Thymus (tissue), 14 donors: Measurements from ENCODE around the gene SLC4A5. TPM values are rescaled to one million over a fixed set of nuclear protein-coding genes. Genes with fewer than 3 reads are reported as not detected.
A peak's percentile ranks its signal among the peaks of the same experiment; 100 is the strongest.

ENCODE experiments used
- DNase-seq, 9 donors: peaks; one replicate each; pipeline ENCODE4 v3.0.0-alpha.2; 2013; ENCODE audit warnings: low spot score in 9 of 9, low read depth in 6 of 9, missing footprints in 1 of 9
- H3K27ac ChIP-seq, 2 donors: one replicate each; pipeline ENCODE4 v1.5.1; 2013; ENCODE audit warnings: control low read depth in 1 of 2, low read depth in 1 of 2, low read length in 1 of 2, mild to moderate bottlenecking in 1 of 2, moderate library complexity in 1 of 2
- H3K27me3 ChIP-seq, 2 donors: one replicate each; pipeline ENCODE4 v1.5.1; 2013; ENCODE audit warnings: low read length in 1 of 2; ENCODE audit not compliant: control insufficient read depth in 2 of 2, insufficient read depth in 1 of 2
- H3K36me3 ChIP-seq, 2 donors: one replicate each; pipeline ENCODE4 v1.5.1; 2013; ENCODE audit warnings: low read length in 1 of 2, mild to moderate bottlenecking in 1 of 2, moderate library complexity in 1 of 2; ENCODE audit not compliant: control insufficient read depth in 2 of 2, insufficient read depth in 2 of 2
- H3K4me1 ChIP-seq, 2 donors: one replicate each; pipeline ENCODE4 v1.5.1; 2013; ENCODE audit warnings: low read length in 2 of 2; ENCODE audit not compliant: control insufficient read depth in 2 of 2, insufficient read depth in 2 of 2
- H3K4me3 ChIP-seq, 2 donors: one replicate each; pipeline ENCODE4 v1.5.1; 2013; ENCODE audit warnings: low read length in 2 of 2, control low read depth in 1 of 2, mild to moderate bottlenecking in 1 of 2
- H3K9me3 ChIP-seq, 2 donors: one replicate each; pipeline ENCODE4 v1.5.1; 2013; ENCODE audit warnings: low read length in 1 of 2, mild to moderate bottlenecking in 1 of 2; ENCODE audit not compliant: control insufficient read depth in 2 of 2, insufficient read depth in 1 of 2
- WGBS: extraction: QIAGEN DNeasy Blood & Tissue Kit; methylation state at CpG from one replicate; pipeline ENCODE4 v1.1.7; 2013; 5-methylcytosine and 5-hydroxymethylcytosine counted together
- long read RNA-seq, 10 donors: transcript quantifications; one replicate each; lab custom pipeline, GENCODE V29; 2026
- polyA plus RNA-seq: library from polyadenylated mRNA; stranded (reverse); fragments of 200-250 nt; gene quantifications from one replicate; pipeline ENCODE4 v1.2.3, GENCODE V29; 2013
- total RNA-seq: library from RNA; stranded (reverse); fragments of 120-200 nt; gene quantifications from one replicate; pipeline ENCODE4 v1.2.4, GENCODE V29; 2013
- donor health status: healthy.

Gene SLC4A5
- total RNA-seq (0.85 TPM), polyA plus RNA-seq (2.5 TPM)
- long read RNA-seq, donor 1 = 0 reads
- long read RNA-seq, donor 2 = 0 reads
- long read RNA-seq, donor 3 = 0 reads
- long read RNA-seq, donor 4 = 0 reads
- long read RNA-seq, donor 5 = 0 reads
- long read RNA-seq, donor 6 = 0 reads
- long read RNA-seq, donor 7 = 0 reads
- long read RNA-seq, donor 8 = 0 reads
- long read RNA-seq, donor 9 = 0 reads
- long read RNA-seq, donor 10 = 0 reads

- WGBS = 94% methylated on average over 2 of the region's 2 CpGs
- Histone ChIP-seq H3K4me3 (no peak within 1 kb of the TSS), H3K36me3 (no peaks in the 10 kb centered on the region), H3K4me1 (no peaks in the 10 kb centered on the region), H3K9me3 (no peaks in the 10 kb centered on the region), H3K27ac (no peak within 1 kb of the TSS), H3K27me3 (peaks cover 0 to 3% of the 10 kb centered on the region in 2 donors)
- no peak for DNase-seq
These were observed at the start of gene SLC4A5 for GRCh38 chr2:74343316-74343715. Gene SLC4A5 (minus strand): TSS chr2:74343416. CDS start chr2:74315023, 28,393 bp downstream.

GRCh38 chr2:74392449-74392743 lies 49.2 kb upstream of the SLC4A5 start:
- no peaks in the 10 kb centered on the region for H3K9me3 ChIP-seq
- H3K36me3 ChIP-seq = no peaks in the 10 kb centered on the region
- no peak for DNase-seq
- WGBS = 87% methylated on average over 13 of the region's 13 CpGs
- H3K4me3 ChIP-seq = no peak overlapping the region
- peaks cover 0 to 2% of the 10 kb centered on the region in 2 donors for H3K27me3 ChIP-seq
- no peak overlapping the region for H3K27ac ChIP-seq
- peaks cover 8 to 9% of the 10 kb centered on the region in 2 donors for H3K4me1 ChIP-seq

- Histone ChIP-seq H3K4me1 (peaks cover 8 to 9% of the 10 kb centered on the region in 2 donors), H3K27ac (peak overlapping the region; percentile 64 to 82), H3K27me3 (peaks cover 0 to 2% of the 10 kb centered on the region in 2 donors), H3K9me3 (no peaks in the 10 kb centered on the region), H3K4me3 (peak overlapping the region; percentile 83 to 84), H3K36me3 (no peaks in the 10 kb centered on the region)
- peak; percentile 83 to 97 (median 90) for DNase-seq
- WGBS = 2% methylated on average over 62 of the region's 62 CpGs
These were observed 48.6 kb upstream of the SLC4A5 start for GRCh38 chr2:74391580-74392448.

- peak in 3 of 9 donors; percentile 18 to 35 (median 20) for DNase-seq
- Histone ChIP-seq H3K27me3 (peaks cover 0 to 2% of the 10 kb centered on the region in 2 donors), H3K9me3 (no peaks in the 10 kb centered on the region), H3K27ac (peak overlapping the region in 1 of 2 donors; percentile 64), H3K36me3 (no peaks in the 10 kb centered on the region), H3K4me1 (peaks cover 8 to 9% of the 10 kb centered on the region in 2 donors), H3K4me3 (peak overlapping the region; percentile 83 to 84)
- 1% methylated on average over 11 of the region's 11 CpGs for WGBS
These were observed 48.0 kb upstream of the SLC4A5 start for GRCh38 chr2:74391209-74391579.

GRCh38 chr2:74390606-74391005 lies 47.4 kb upstream of the SLC4A5 start:
- H3K4me1 ChIP-seq = peaks cover 8 to 9% of the 10 kb centered on the region in 2 donors
- no peak overlapping the region for H3K27ac ChIP-seq
- H3K36me3 ChIP-seq = peaks cover 0 to under 1% of the 10 kb centered on the region in 2 donors
- peak overlapping the region in 1 of 2 donors; percentile 83 for H3K4me3 ChIP-seq
- no peak for DNase-seq
- WGBS = 83% methylated on average over 5 of the region's 5 CpGs
- peaks cover 0 to 2% of the 10 kb centered on the region in 2 donors for H3K27me3 ChIP-seq
- H3K9me3 ChIP-seq = no peaks in the 10 kb centered on the region

GRCh38 chr2:74387346-74387745 lies 44.1 kb upstream of the SLC4A5 start:
- 95% methylated on average over 1 of the region's 1 CpG for WGBS
- H3K4me3 ChIP-seq = no peak overlapping the region
- peaks cover 8 to 9% of the 10 kb centered on the region in 2 donors for H3K4me1 ChIP-seq
- H3K27ac ChIP-seq = no peak overlapping the region
- no peaks in the 10 kb centered on the region for H3K9me3 ChIP-seq
- peaks cover 9 to 14% of the 10 kb centered on the region in 2 donors for H3K36me3 ChIP-seq
- no peak for DNase-seq
- no peaks in the 10 kb centered on the region for H3K27me3 ChIP-seq

- no peak overlapping the region for H3K4me3 ChIP-seq
- H3K9me3 ChIP-seq = no peaks in the 10 kb centered on the region
- H3K27me3 ChIP-seq = no peaks in the 10 kb centered on the region
- no peak for DNase-seq
- no peak overlapping the region for H3K27ac ChIP-seq
- 96% methylated on average over 8 of the region's 8 CpGs for WGBS
- peaks cover 1 to 5% of the 10 kb centered on the region in 2 donors for H3K4me1 ChIP-seq
- peaks cover 9 to 14% of the 10 kb centered on the region in 2 donors for H3K36me3 ChIP-seq
These were observed 42.2 kb upstream of the SLC4A5 start for GRCh38 chr2:74385396-74385795.

- no peak for DNase-seq
- Histone ChIP-seq H3K27me3 (no peaks in the 10 kb centered on the region), H3K9me3 (no peaks in the 10 kb centered on the region), H3K27ac (no peak overlapping the region), H3K4me3 (no peak overlapping the region), H3K36me3 (peaks cover 9 to 14% of the 10 kb centered on the region in 2 donors), H3K4me1 (peaks cover 4 to 12% of the 10 kb centered on the region in 2 donors)
- 97% methylated on average over 3 of the region's 3 CpGs for WGBS
These were observed 40.8 kb upstream of the SLC4A5 start for GRCh38 chr2:74384051-74384450.

- WGBS = 93% methylated on average over 1 of the region's 1 CpG
- H3K4me1 ChIP-seq = peaks cover 4 to 15% of the 10 kb centered on the region in 2 donors
- no peaks in the 10 kb centered on the region for H3K9me3 ChIP-seq
- H3K27ac ChIP-seq = no peak overlapping the region
- H3K27me3 ChIP-seq = no peaks in the 10 kb centered on the region
- peaks cover 9 to 14% of the 10 kb centered on the region in 2 donors for H3K36me3 ChIP-seq
- no peak overlapping the region for H3K4me3 ChIP-seq
- DNase-seq = no peak
These were observed 40.0 kb upstream of the SLC4A5 start for GRCh38 chr2:74383254-74383653.
